ENCODE measurements around the gene SPATA1. TPM values are rescaled to one million over a fixed set of nuclear protein-coding genes. Genes with fewer than 3 reads are reported as not detected.
"Not testable (repeated sequence)": the region's sequence is repeated elsewhere in the genome, so short reads cannot be mapped to it uniquely, and the experiment has no call there.

Gene SPATA1
- total RNA-seq, 1 donor from 2014 or later: 2.1 TPM

GRCh38 chr1:84502927-84503326 lies 3.3 kb upstream of the SPATA1 start:
- peak overlapping the region; percentile 19 for H3K4me3 Mint-ChIP-seq (ENCODE audit: unreplicated experiment)
- TF ChIP-seq CTCF (IDR thresholded peaks at IDR 0.05): no peak
- peak overlapping the region; percentile 100 for H3K27ac Mint-ChIP-seq (ENCODE audit: unreplicated experiment)
- H3K4me1 Mint-ChIP-seq (ENCODE audit: low read depth): peaks cover 55% of the 10 kb centered on the region
- no peaks in the 10 kb centered on the region for H3K9me3 Mint-ChIP-seq (ENCODE audit: low read depth)
- no peak for DNase-seq (ENCODE audit: low spot score)
- peaks cover 9% of the 10 kb centered on the region for H3K36me3 Mint-ChIP-seq (ENCODE audit: low read depth)
- H3K27me3 Mint-ChIP-seq (ENCODE audit: low read depth): no peaks in the 10 kb centered on the region

GRCh38 chr1:84504580-84505492 lies 1.4 kb upstream of the SPATA1 start:
- Mint-ChIP-seq H3K4me1 (ENCODE audit: low read depth) (peaks cover 59% of the 10 kb centered on the region), H3K27me3 (ENCODE audit: low read depth) (no peaks in the 10 kb centered on the region), H3K4me3 (ENCODE audit: unreplicated experiment) (peak overlapping the region; percentile 99), H3K36me3 (ENCODE audit: low read depth) (peaks cover 13% of the 10 kb centered on the region), H3K9me3 (ENCODE audit: low read depth) (peaks cover 9% of the 10 kb centered on the region), H3K27ac (ENCODE audit: unreplicated experiment) (peak overlapping the region; percentile 100)
- DNase-seq (ENCODE audit: low spot score): no peak
- TF ChIP-seq CTCF (IDR thresholded peaks at IDR 0.05): peak; percentile 60

- Mint-ChIP-seq H3K27me3 (ENCODE audit: low read depth) (no peaks in the 10 kb centered on the region), H3K27ac (ENCODE audit: unreplicated experiment) (peak overlapping the region; percentile 100), H3K9me3 (ENCODE audit: low read depth) (peaks cover 12% of the 10 kb centered on the region), H3K36me3 (ENCODE audit: low read depth) (peaks cover 13% of the 10 kb centered on the region), H3K4me3 (ENCODE audit: unreplicated experiment) (peak overlapping the region; percentile 99), H3K4me1 (ENCODE audit: low read depth) (peaks cover 55% of the 10 kb centered on the region)
- no peak for DNase-seq (ENCODE audit: low spot score)
- TF ChIP-seq CTCF (IDR thresholded peaks at IDR 0.05): no peak
These were observed 639 bp upstream of the SPATA1 start for GRCh38 chr1:84505493-84506001.

GRCh38 chr1:84506729-84507453 lies 705 bp downstream of the SPATA1 start:
- TF ChIP-seq CTCF (IDR thresholded peaks at IDR 0.05): no peak
- Mint-ChIP-seq H3K4me3 (ENCODE audit: unreplicated experiment) (peak overlapping the region; percentile 99), H3K4me1 (ENCODE audit: low read depth) (peaks cover 41% of the 10 kb centered on the region), H3K9me3 (ENCODE audit: low read depth) (peaks cover 14% of the 10 kb centered on the region), H3K27ac (ENCODE audit: unreplicated experiment) (peak overlapping the region; percentile 99), H3K27me3 (ENCODE audit: low read depth) (no peaks in the 10 kb centered on the region), H3K36me3 (ENCODE audit: low read depth) (peaks cover 10% of the 10 kb centered on the region)
- no peak for DNase-seq (ENCODE audit: low spot score)

- Mint-ChIP-seq H3K4me1 (ENCODE audit: low read depth) (peaks cover 33% of the 10 kb centered on the region), H3K9me3 (ENCODE audit: low read depth) (peaks cover 14% of the 10 kb centered on the region)
- not testable (repeated sequence) for DNase-seq (ENCODE audit: low spot score); H3K27ac Mint-ChIP-seq (ENCODE audit: unreplicated experiment); H3K36me3 Mint-ChIP-seq (ENCODE audit: low read depth); H3K4me3 Mint-ChIP-seq (ENCODE audit: unreplicated experiment); H3K27me3 Mint-ChIP-seq (ENCODE audit: low read depth)
These were observed 1.7 kb downstream of the SPATA1 start for GRCh38 chr1:84507887-84508286.

Measured in chondrocyte (in vitro differentiated cells).